ENCODE data around the gene DGAT2. TPM values are rescaled to one million over a fixed set of nuclear protein-coding genes. Genes with fewer than 3 reads are reported as not detected.

Gene DGAT2
- 1.3 and 2.1 TPM in 2 replicates for total RNA-seq

GRCh38 chr11:75768112-75768908, at the start of gene DGAT2:
DGAT2 (plus strand) TSS chr11:75768778; CDS start chr11:75768992, 214 bp downstream.

GRCh38 chr11:75814677-75815344, 46.2 kb downstream of the DGAT2 start, which contains the start of gene UVRAG:
UVRAG (plus strand) TSS chr11:75815210; CDS start chr11:75815408, 198 bp downstream.

Other genes with a start within 250 kb of the DGAT2 start
- gene GDPD5, start 242.8 kb upstream of the DGAT2 start, total RNA-seq, result 1.9 and 4.1 TPM in 2 replicates
- 1,093 and 1,842 TPM in 2 replicates for gene SERPINH1, start 206.5 kb upstream of the DGAT2 start, total RNA-seq
- gene MAP6, start 99.7 kb upstream of the DGAT2 start, total RNA-seq, result 1.1 and 1.3 TPM in 2 replicates
- gene MOGAT2, start 50.9 kb upstream of the DGAT2 start, total RNA-seq, result not detected in 2 replicates
- gene UVRAG, start 46.4 kb downstream of the DGAT2 start, total RNA-seq, result 21.9 and 27.2 TPM in 2 replicates